ENCODE measurements around the gene AGA. TPM values are rescaled to one million over a fixed set of nuclear protein-coding genes. Genes with fewer than 3 reads are reported as not detected.

Gene AGA
- total and polyA plus RNA-seq, 2 of the 4 experiments (the other 2 are of a cell fraction): 26.3 to 38.5 TPM

DNA sequence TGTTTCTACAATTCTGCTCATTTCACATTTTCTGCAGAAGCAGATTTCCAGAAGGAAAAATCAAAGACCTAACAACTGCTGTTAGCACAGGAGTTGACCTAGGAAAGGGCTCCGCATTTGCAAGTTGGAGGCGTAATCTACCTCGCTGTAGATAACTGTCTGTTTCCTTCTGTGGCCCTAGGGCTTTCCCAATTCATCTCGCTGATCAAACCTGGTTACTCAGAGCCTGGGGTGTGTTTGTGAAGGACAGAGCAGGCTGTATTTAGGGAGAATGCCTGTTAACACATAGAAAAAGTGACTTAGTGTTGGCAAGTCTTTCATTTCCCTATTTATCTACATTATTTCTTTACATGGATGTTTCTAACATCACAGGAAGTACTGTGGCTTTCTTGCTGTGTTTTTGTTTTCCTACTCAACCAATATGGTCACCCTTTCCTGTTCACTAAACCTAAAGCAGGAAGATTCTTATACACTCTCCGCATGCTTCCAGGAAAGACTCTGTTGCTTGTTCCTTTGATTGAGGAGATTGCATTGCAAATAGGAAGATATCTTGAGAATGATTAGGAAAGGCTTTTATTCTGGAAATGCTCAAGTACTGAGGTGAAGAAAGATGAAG lies 40.5 kb downstream of the AGA start:
- WGBS, 2 experiments (ENCODE audit: extremely low coverage in 2 of 2, insufficient read length in 1 of 2): 88% methylated on average over 2 of the region's 5 CpGs; no CpG with 5 or more reads in 1 of the 2 experiments

More for the DNA sequence above, 40.5 kb downstream of the AGA start:
- H3K9ac ChIP-seq (ENCODE audit: low read depth, low read length): no peak overlapping the region
- no peak overlapping the region for H3K27ac ChIP-seq (ENCODE audit: insufficient read depth, low read length)
- H4K91ac ChIP-seq (ENCODE audit: insufficient read depth, low read depth, low read length): no peak overlapping the region
- H3K79me1 ChIP-seq (ENCODE audit: low read depth in 1 of 2, low read length in 2 of 2): no peaks in the 10 kb centered on the region
- no peaks in the 10 kb centered on the region for H3K9me3 ChIP-seq (ENCODE audit: control insufficient read depth, insufficient read depth, low read length)
- no TSS peak for BruUV-seq (replicated peaks)
- H3K14ac ChIP-seq (replicated peaks; ENCODE audit: low read depth, low read length): no peak overlapping the region
- no peak overlapping the region for H4K8ac ChIP-seq (ENCODE audit: low read depth in 2 of 2, low read length in 2 of 2)
- no peaks in the 10 kb centered on the region for H3K36me3 ChIP-seq (ENCODE audit: control insufficient read depth, insufficient read depth, low read length)
- POLR2A ChIA-PET (ENCODE audit: unreplicated experiment): no interaction called here
- ATAC-seq (ENCODE audit: low read depth) (no peak), DNase-seq (no peak)
- H3K4me3 ChIP-seq (ENCODE audit: insufficient read depth, low read depth, low read length): no peak overlapping the region
- H2BK15ac ChIP-seq (ENCODE audit: low read depth, low read length): no peak overlapping the region
- no peak overlapping the region for H2BK20ac ChIP-seq (ENCODE audit: low read depth, low read length)
- intact Hi-C loops (cut with micrococcal nuclease) (no loop called here), in situ Hi-C loops (cut with MboI; ENCODE audit: low sequenced_read_pairs) (no loop called here), dilution Hi-C loops (cut with HindIII; ENCODE audit: low sequenced_read_pairs, unreplicated experiment) (no loop called here)
- CTCF ChIA-PET: no interaction called here
- TF ChIP-seq MAFK (IDR thresholded peaks at IDR 0.05; ENCODE audit: low read depth, low read length) (no peak), MXI1 (IDR thresholded peaks at IDR 0.05; ENCODE audit: borderline replicate concordance, low read depth, low read length) (no peak), RAD21 (IDR thresholded peaks at IDR 0.05; ENCODE audit: low read length) (no peak), NFE2L2 (IDR thresholded peaks at IDR 0.05; ENCODE audit: low read depth, low read length) (no peak), BHLHE40 (IDR thresholded peaks at IDR 0.05; ENCODE audit: low read depth, low read length) (no peak), FOS (IDR thresholded peaks at IDR 0.05; ENCODE audit: low read depth, low read length) (no peak), RCOR1 (IDR thresholded peaks at IDR 0.05; ENCODE audit: insufficient replicate concordance, low read length) (no peak), POLR2A (IDR thresholded peaks at IDR 0.05; ENCODE audit: low read depth, low read length) (no peak)
- TF ChIP-seq, protein P1, sequence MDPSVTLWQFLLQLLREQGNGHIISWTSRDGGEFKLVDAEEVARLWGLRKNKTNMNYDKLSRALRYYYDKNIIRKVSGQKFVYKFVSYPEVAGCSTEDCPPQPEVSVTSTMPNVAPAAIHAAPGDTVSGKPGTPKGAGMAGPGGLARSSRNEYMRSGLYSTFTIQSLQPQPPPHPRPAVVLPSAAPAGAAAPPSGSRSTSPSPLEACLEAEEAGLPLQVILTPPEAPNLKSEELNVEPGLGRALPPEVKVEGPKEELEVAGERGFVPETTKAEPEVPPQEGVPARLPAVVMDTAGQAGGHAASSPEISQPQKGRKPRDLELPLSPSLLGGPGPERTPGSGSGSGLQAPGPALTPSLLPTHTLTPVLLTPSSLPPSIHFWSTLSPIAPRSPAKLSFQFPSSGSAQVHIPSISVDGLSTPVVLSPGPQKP (IDR thresholded peaks at IDR 0.05; ENCODE audit: borderline replicate concordance, low read depth, low read length): no peak
- TF ChIP-seq, protein P2, sequence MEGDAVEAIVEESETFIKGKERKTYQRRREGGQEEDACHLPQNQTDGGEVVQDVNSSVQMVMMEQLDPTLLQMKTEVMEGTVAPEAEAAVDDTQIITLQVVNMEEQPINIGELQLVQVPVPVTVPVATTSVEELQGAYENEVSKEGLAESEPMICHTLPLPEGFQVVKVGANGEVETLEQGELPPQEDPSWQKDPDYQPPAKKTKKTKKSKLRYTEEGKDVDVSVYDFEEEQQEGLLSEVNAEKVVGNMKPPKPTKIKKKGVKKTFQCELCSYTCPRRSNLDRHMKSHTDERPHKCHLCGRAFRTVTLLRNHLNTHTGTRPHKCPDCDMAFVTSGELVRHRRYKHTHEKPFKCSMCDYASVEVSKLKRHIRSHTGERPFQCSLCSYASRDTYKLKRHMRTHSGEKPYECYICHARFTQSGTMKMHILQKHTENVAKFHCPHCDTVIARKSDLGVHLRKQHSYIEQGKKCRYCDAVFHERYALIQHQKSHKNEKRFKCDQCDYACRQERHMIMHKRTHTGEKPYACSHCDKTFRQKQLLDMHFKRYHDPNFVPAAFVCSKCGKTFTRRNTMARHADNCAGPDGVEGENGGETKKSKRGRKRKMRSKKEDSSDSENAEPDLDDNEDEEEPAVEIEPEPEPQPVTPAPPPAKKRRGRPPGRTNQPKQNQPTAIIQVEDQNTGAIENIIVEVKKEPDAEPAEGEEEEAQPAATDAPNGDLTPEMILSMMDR (conservative IDR thresholded peaks at IDR 0.05; ENCODE audit: low read depth, low read length): no peak
- H3K4me1 ChIP-seq (ENCODE audit: control insufficient read depth, insufficient read depth, low read length): no peaks in the 10 kb centered on the region
- H3K4ac ChIP-seq (ENCODE audit: low read depth, low read length): no peak overlapping the region
- no peak overlapping the region for H2AFZ ChIP-seq (replicated peaks; ENCODE audit: low read length, poor library complexity)
- no peak overlapping the region for H3K56ac ChIP-seq (ENCODE audit: extremely low read depth, insufficient read depth, low read length)
- no peak overlapping the region for H4K5ac ChIP-seq (ENCODE audit: low read depth, low read length)
- H2BK5ac ChIP-seq (ENCODE audit: low read depth, low read length, poor library complexity, severe bottlenecking): no peak overlapping the region
- H4K20me1 ChIP-seq (ENCODE audit: insufficient read depth, low read length): no peaks in the 10 kb centered on the region
- no peaks in the 10 kb centered on the region for H3K9me1 ChIP-seq (ENCODE audit: insufficient read depth, low read length)
- H2BK120ac ChIP-seq (ENCODE audit: low read depth, low read length): no peak overlapping the region
- H2AK5ac ChIP-seq (ENCODE audit: low read depth, low read length): no peak overlapping the region
- H3K23ac ChIP-seq (ENCODE audit: low read depth, low read length): no peak overlapping the region
- H3K4me2 ChIP-seq (ENCODE audit: low read depth, low read length): no peak overlapping the region
- no peak overlapping the region for H2AK9ac ChIP-seq (replicated peaks; ENCODE audit: low read depth, low read length, poor library complexity)
- H3K27me3 ChIP-seq (ENCODE audit: control insufficient read depth, insufficient read depth, low read length): no peaks in the 10 kb centered on the region
- no peak overlapping the region for H3K18ac ChIP-seq (ENCODE audit: low read depth, low read length)
